Mucosa of descending colon (tissue), 3 donors: ENCODE results near the gene C1orf94. TPM values are rescaled to one million over a fixed set of nuclear protein-coding genes. Genes with fewer than 3 reads are reported as not detected.

Experiments
- ATAC-seq: fragments of 200-7000 bp; cut with Tn5 transposase; one replicate; pipeline ENCODE4 v1.9.1; 2020; ENCODE audit warnings: mild to moderate bottlenecking, moderate library complexity
- DNase-seq, 3 donors: peaks; one replicate each; pipeline ENCODE4 v3.0.0-alpha.2; 2020
- H3K36me3 ChIP-seq: fragments of 200-600 bp; one replicate; pipeline ENCODE4 v1.8.0; 2021; ENCODE audit warnings: low read depth, mild to moderate bottlenecking
- H3K4me1 ChIP-seq: fragments of 200-600 bp; one replicate; pipeline ENCODE4 v1.8.0; 2021; ENCODE audit warnings: low read depth, mild to moderate bottlenecking
- H3K4me3 ChIP-seq: fragments of 200-600 bp; one replicate; pipeline ENCODE4 v1.8.0; 2021; ENCODE audit warnings: mild to moderate bottlenecking
- H3K9me3 ChIP-seq: fragments of 200-600 bp; one replicate; pipeline ENCODE4 v1.8.0; 2021; ENCODE audit warnings: mild to moderate bottlenecking
- CTCF ChIP-seq: fragments of 200-600 bp; IDR thresholded peaks from one replicate; pipeline ENCODE4 v1.8.0; 2022; ENCODE audit warnings: antibody characterized with exemption, mild to moderate bottlenecking
- intact Hi-C, 2 donors: fragments of 100-400 bp; cut with DNase I in 1 of 2; cut with micrococcal nuclease in 1 of 2; formaldehyde crosslinking; loops; one replicate each; pipeline versions ENCODE4 v1.11.0 to v1.11.1; 2022; cut with DNase I, micrococcal nuclease
- total RNA-seq, 3 donors: library from RNA; stranded (reverse); fragmentation: NEBNext Ultra II Directional in 2 of 3; extraction: Animal tissue kit (Norgen Biotek cat#: 25700) in 2 of 3; gene quantifications; one replicate each; pipeline versions ENCODE4 v1.2.1 to v1.2.4, GENCODE V29; 2021 to 2023
- donor health status: DM: no; HTN: no; CAD: no; lungs with moderate emphysema.
- donor health status: DM: no; HTN: no; CAD: no.
- donor health status: DM: no; HTN: yes; CAD: no.

Gene C1orf94
- total RNA-seq, 3 donors from 2014 or later: not detected

DNA sequence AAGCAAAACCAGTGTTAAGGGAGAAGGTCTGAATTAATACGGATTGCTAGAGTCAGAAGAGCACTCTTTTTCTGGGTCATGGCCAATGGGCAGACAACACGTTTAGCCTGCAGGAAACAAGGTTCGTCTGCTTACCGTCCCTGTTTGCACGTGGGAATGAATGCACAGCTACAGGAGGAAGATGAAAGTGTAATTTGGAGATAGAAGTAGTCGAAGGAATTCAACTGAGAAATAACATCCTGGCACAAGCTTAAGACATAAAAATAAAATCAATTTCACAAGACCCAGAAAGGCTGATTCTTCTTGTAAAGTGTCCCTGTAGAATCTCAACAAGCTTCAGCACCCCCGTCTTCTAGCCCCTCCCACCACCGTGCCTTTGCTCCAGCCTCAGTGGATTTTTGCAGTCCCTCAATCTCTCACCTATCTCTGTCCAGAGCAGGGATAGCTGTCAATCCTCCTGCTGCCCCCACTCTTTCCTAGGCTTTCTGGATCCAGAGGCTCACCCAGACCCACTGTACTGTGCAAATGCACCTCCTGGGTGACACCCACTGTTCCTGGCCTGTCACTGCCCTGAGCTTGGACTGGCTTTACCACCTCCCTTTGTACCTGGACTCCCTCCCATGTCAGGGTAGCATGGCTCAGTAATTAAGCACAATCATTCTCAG lies 60.6 kb downstream of the C1orf94 start:
- intact Hi-C loops: no loop called here
- no peaks in the 10 kb centered on the region for H3K9me3 ChIP-seq
- H3K4me1 ChIP-seq: no peaks in the 10 kb centered on the region
- ATAC-seq (no peak), DNase-seq (no peak)
- no peaks in the 10 kb centered on the region for H3K36me3 ChIP-seq
- H3K4me3 ChIP-seq: no peak overlapping the region
- TF ChIP-seq CTCF: no peak

GRCh38 chr1:34245967-34246366 lies 69.3 kb downstream of the C1orf94 start:
- DNase-seq (no peak), ATAC-seq (no peak)
- intact Hi-C loops: no loop called here
- H3K4me3 ChIP-seq: no peak overlapping the region
- H3K9me3 ChIP-seq: no peaks in the 10 kb centered on the region
- TF ChIP-seq CTCF: no peak
- H3K36me3 ChIP-seq: no peaks in the 10 kb centered on the region
- H3K4me1 ChIP-seq: no peaks in the 10 kb centered on the region

GRCh38 chr1:34250342-34250741 lies 73.6 kb downstream of the C1orf94 start:
- H3K36me3 ChIP-seq: no peaks in the 10 kb centered on the region

GRCh38 chr1:34262023-34262853 lies 85.5 kb downstream of the C1orf94 start:
- Histone ChIP-seq H3K36me3 (no peaks in the 10 kb centered on the region), H3K9me3 (no peaks in the 10 kb centered on the region), H3K4me3 (no peak overlapping the region), H3K4me1 (no peaks in the 10 kb centered on the region)
- ATAC-seq (no peak), DNase-seq (no peak)
- intact Hi-C loops: no loop called here
- no peak for TF ChIP-seq CTCF

More at GRCh38 chr1:34250342-34250741, 73.6 kb downstream of the C1orf94 start:
- intact Hi-C loops: no loop called here
- Histone ChIP-seq H3K9me3 (no peaks in the 10 kb centered on the region), H3K4me1 (no peaks in the 10 kb centered on the region), H3K4me3 (no peak overlapping the region)
- ATAC-seq (no peak), DNase-seq (no peak)
- no peak for TF ChIP-seq CTCF

GRCh38 chr1:34262921-34263320 lies 86.2 kb downstream of the C1orf94 start:
- H3K36me3 ChIP-seq: no peaks in the 10 kb centered on the region
- DNase-seq (no peak), ATAC-seq (no peak)
- no peak overlapping the region for H3K4me3 ChIP-seq
- intact Hi-C loops: no loop called here
- H3K4me1 ChIP-seq: no peaks in the 10 kb centered on the region
- H3K9me3 ChIP-seq: no peaks in the 10 kb centered on the region
- TF ChIP-seq CTCF: no peak
